OCI-LY3 (cell line): ENCODE results near the gene TUBGCP3.

Experiments used
- H2AFZ ChIP-seq: fragments of 200-600, 300-600 bp; shearing (Covaris generic); 2 replicates; pipeline ENCODE4 v1.6.0; 2014; ENCODE audit warnings: antibody characterized with exemption, low read depth, low read length
- H3K27ac ChIP-seq: fragments of 200-600, 300-600 bp; sonication (generic); 2 replicates; pipeline ENCODE4 v1.5.1; 2014; ENCODE audit warnings: mild to moderate bottlenecking, low read length, moderate library complexity, mixed read lengths
- H3K27me3 ChIP-seq: fragments of 200-600, 300-600 bp; sonication (generic); 2 replicates; pipeline ENCODE4 v1.6.1; 2014; ENCODE audit warnings: low read depth, low read length, mixed read lengths
- H3K36me3 ChIP-seq: fragments of 200-600, 300-600 bp; sonication (generic); replicated peaks from 2 replicates; pipeline ENCODE3; 2014; ENCODE audit warnings: low read depth, low read length, mixed read lengths
- H3K4me1 ChIP-seq: fragments of 300-600, 200-600 bp; sonication (generic); 2 replicates; pipeline ENCODE4 v1.6.1; 2014; ENCODE audit warnings: low read length, mixed read lengths
- H3K4me2 ChIP-seq: fragments of 200-600, 300-600 bp; sonication (generic); 2 replicates; pipeline ENCODE4 v1.6.1; 2014; ENCODE audit warnings: low read length, mixed read lengths
- H3K4me3 ChIP-seq: fragments of 300-600, 200-600 bp; sonication (generic); 2 replicates; pipeline ENCODE4 v1.5.1; 2014; ENCODE audit warnings: antibody characterized with exemption, mild to moderate bottlenecking, low read length, moderate library complexity
- H3K79me2 ChIP-seq: fragments of 300-600, 200-600 bp; shearing (Covaris generic); 2 replicates; pipeline ENCODE4 v1.6.1; 2014; ENCODE audit warnings: mild to moderate bottlenecking, low read length, mixed read lengths
- H3K9ac ChIP-seq: fragments of 300-600, 200-600 bp; shearing (Covaris generic); 2 replicates; pipeline ENCODE4 v1.6.0; 2014; ENCODE audit warnings: mild to moderate bottlenecking, low read length, moderate library complexity
- H3K9me3 ChIP-seq: fragments of 200-600, 300-600 bp; shearing (Covaris generic); 2 replicates; pipeline ENCODE4 v1.6.1; 2014; ENCODE audit warnings: low read length, mixed read lengths; ENCODE audit not compliant: insufficient read depth
- H4K20me1 ChIP-seq: fragments of 200-600, 300-600 bp; sonication (generic); 2 replicates; pipeline ENCODE4 v1.6.1; 2016; ENCODE audit warnings: low read length, mixed read lengths; ENCODE audit not compliant: insufficient read depth
- EZH2phosphoT487 ChIP-seq: fragments of 200-600 bp; shearing (Covaris generic); IDR thresholded peaks from 2 replicates; pipeline ENCODE4 v1.6.1; 2018; ENCODE audit warnings: antibody characterized with exemption, mixed run types, low read depth
- TF ChIP-seq, protein P1 (sequence below): fragments of 200-600, 300-600 bp; sonication (generic); IDR thresholded peaks from 2 replicates; pipeline ENCODE4 v1.5.1; 2014; ENCODE audit warnings: antibody characterized with exemption, low read length, low read depth

The TUBGCP3 gene

DNA sequence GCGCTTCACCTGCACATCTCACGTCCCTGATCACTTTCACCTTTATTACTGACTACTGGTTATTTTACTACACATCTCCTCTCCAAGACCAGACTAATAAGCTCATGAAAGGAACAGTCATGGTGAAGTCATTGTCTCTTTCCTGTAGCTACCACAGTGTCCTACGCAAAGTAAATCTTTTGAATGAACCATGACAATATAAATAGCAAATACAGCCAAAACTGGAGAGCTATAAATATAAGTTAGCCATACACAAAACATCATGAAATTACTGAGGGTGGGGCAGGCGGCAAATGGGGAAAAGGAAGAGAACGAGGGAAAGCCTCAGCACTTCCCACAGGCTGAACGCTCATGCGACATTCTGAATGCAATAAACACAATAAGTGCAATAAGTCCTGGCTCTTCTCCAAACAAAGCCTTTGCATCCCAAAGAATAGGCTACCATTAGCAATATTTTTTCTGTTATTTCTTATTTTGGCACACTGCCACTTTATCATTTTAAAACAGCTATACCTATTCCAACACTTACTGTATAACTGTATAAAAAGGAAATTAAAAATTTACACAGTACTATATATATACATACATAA lies 62.5 kb downstream of the TUBGCP3 start:
- H3K4me3 ChIP-seq, result no peak overlapping the region
- no peak overlapping the region for H2AFZ ChIP-seq
- peaks cover 27% of the 10 kb centered on the region for H3K79me2 ChIP-seq
- H4K20me1 ChIP-seq, result peaks cover 20% of the 10 kb centered on the region
- no peak overlapping the region for H3K4me2 ChIP-seq
- no peaks in the 10 kb centered on the region for H3K27me3 ChIP-seq
- no peak for TF ChIP-seq EZH2phosphoT487
- TF ChIP-seq, protein P1, sequence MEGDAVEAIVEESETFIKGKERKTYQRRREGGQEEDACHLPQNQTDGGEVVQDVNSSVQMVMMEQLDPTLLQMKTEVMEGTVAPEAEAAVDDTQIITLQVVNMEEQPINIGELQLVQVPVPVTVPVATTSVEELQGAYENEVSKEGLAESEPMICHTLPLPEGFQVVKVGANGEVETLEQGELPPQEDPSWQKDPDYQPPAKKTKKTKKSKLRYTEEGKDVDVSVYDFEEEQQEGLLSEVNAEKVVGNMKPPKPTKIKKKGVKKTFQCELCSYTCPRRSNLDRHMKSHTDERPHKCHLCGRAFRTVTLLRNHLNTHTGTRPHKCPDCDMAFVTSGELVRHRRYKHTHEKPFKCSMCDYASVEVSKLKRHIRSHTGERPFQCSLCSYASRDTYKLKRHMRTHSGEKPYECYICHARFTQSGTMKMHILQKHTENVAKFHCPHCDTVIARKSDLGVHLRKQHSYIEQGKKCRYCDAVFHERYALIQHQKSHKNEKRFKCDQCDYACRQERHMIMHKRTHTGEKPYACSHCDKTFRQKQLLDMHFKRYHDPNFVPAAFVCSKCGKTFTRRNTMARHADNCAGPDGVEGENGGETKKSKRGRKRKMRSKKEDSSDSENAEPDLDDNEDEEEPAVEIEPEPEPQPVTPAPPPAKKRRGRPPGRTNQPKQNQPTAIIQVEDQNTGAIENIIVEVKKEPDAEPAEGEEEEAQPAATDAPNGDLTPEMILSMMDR, result no peak
- no peaks in the 10 kb centered on the region for H3K9me3 ChIP-seq
- H3K4me1 ChIP-seq, result no peaks in the 10 kb centered on the region
- H3K27ac ChIP-seq, result no peak overlapping the region
- no peak overlapping the region for H3K9ac ChIP-seq
- peaks cover 40% of the 10 kb centered on the region for H3K36me3 ChIP-seq

DNA sequence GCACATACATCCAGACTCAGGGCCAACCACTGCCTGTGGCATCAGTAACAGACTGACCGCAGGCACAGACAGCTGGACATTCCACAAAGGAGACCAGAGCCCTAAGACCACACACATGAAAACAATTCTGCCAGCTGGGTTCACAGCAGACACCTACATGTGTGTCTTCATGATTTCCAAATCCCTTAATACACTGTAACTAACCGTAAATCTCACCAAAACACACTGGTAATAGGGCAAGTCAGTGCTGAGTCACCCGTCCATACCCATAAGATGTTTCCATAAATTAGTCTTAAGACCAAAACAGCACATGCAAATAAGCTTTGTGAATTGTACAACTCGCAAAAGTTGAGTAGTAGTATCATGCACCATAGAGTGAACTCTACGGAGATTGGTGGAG lies 65.4 kb downstream of the TUBGCP3 start:
- peaks cover 23% of the 10 kb centered on the region for H3K79me2 ChIP-seq
- H3K27ac ChIP-seq, result no peak overlapping the region
- H2AFZ ChIP-seq, result no peak overlapping the region
- no peak overlapping the region for H3K4me3 ChIP-seq
- H3K4me2 ChIP-seq, result no peak overlapping the region
- no peaks in the 10 kb centered on the region for H3K9me3 ChIP-seq
- H4K20me1 ChIP-seq, result peaks cover 20% of the 10 kb centered on the region
- H3K27me3 ChIP-seq, result no peaks in the 10 kb centered on the region
- TF ChIP-seq, protein P1, result no peak
- TF ChIP-seq EZH2phosphoT487, result no peak
- H3K4me1 ChIP-seq, result no peaks in the 10 kb centered on the region
- H3K9ac ChIP-seq, result no peak overlapping the region
- H3K36me3 ChIP-seq, result peaks cover 58% of the 10 kb centered on the region

DNA sequence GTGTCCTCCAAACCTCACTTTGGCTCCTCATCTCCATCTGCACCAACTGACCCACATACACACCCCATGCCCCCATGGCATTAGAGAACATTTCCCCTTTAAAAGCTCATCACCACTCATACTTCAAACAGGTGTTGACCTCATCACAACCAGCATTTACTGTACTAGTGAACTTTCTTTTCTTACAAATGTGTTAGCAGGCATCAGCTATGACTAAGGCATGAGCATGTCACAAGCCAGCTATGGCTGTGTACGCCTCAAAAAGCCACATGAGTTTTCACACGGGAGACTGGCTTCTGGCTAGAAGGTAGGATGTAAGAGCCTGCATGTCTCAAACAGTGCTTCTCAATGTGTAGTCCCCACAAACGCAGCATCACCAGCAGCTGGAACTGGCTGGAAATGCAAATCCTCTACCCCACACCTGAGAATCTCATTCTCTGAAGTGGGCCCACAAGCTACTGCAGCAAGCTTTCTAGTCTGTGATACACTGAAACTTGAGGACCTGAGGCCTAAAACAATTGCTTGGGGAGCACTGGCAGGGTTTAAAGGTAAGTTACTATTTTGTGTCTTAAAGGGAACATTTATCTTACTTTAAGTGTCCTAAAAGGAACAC lies 66.8 kb downstream of the TUBGCP3 start:
- Histone ChIP-seq H3K9me3 (no peaks in the 10 kb centered on the region), H3K27ac (no peak overlapping the region), H3K79me2 (peaks cover 16% of the 10 kb centered on the region), H3K4me3 (no peak overlapping the region), H3K36me3 (peaks cover 53% of the 10 kb centered on the region), H2AFZ (no peak overlapping the region), H3K9ac (no peak overlapping the region), H3K4me2 (no peak overlapping the region), H3K27me3 (no peaks in the 10 kb centered on the region), H3K4me1 (no peaks in the 10 kb centered on the region), H4K20me1 (peaks cover 17% of the 10 kb centered on the region)
- TF ChIP-seq EZH2phosphoT487, result no peak
- TF ChIP-seq, protein P1, result no peak

DNA sequence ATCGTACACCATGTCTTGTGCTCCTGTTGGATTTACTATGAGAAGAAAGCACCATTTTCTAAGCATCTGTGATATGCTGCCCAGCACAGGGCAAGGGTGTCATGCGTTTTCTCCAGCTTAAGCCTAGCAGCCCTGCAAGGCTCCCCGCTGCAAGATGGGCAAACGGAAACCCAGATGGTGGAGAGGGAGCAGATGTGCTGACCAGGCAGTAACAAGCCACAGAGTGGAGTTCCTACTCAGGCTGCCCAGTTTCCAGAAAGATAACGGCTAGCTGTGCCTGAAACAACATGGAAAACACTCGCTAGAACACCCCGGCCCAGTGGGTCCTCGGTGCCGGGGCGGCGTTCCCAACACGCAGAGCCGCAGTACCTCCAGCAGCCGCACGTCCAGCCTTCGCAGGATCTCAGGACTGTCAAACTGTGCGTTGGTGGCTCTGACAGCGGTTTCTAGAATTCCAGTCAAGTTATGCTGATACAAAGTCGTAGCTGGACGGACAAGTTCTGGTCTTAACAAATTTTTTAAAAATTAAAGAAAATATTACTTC lies 68.4 kb downstream of the TUBGCP3 start:
- Histone ChIP-seq H3K4me2 (no peak overlapping the region), H3K27me3 (no peaks in the 10 kb centered on the region), H3K9ac (no peak overlapping the region), H3K9me3 (no peaks in the 10 kb centered on the region), H2AFZ (no peak overlapping the region), H3K36me3 (peaks cover 53% of the 10 kb centered on the region), H4K20me1 (peaks cover 9% of the 10 kb centered on the region; the same call in 1 of the 2 replicates), H3K27ac (no peak overlapping the region), H3K4me1 (no peaks in the 10 kb centered on the region), H3K4me3 (no peak overlapping the region), H3K79me2 (peaks cover 3% of the 10 kb centered on the region; the same call in 1 of the 2 replicates)
- TF ChIP-seq, protein P1, result no peak
- no peak for TF ChIP-seq EZH2phosphoT487
